HepG2 (cell line): ENCODE data around the gene CST4. TPM values are rescaled to one million over a fixed set of nuclear protein-coding genes. Genes with fewer than 3 reads are reported as not detected.

Experiments used
- AHDC1 ChIP-seq: sonication (generic); formaldehyde crosslinking; IDR thresholded peaks from 2 replicates; pipeline ENCODE4 v1.5.1; 2020; ENCODE audit warnings: mild to moderate bottlenecking, missing genetic modification reagents, borderline replicate concordance
- CHCHD3 ChIP-seq: sonication (generic); formaldehyde crosslinking; IDR thresholded peaks from 2 replicates; pipeline ENCODE4 v1.8.0; 2022; ENCODE audit warnings: mild to moderate bottlenecking, missing genetic modification reagents, moderate library complexity
- ETV5 ChIP-seq: IDR thresholded peaks from 2 replicates; pipeline ENCODE4 v1.6.1; 2018; ENCODE audit warnings: missing biosample characterization, missing genetic modification reagents, inconsistent platforms, borderline replicate concordance
- FOXK2 ChIP-seq: fragments of 450-650 bp; IDR thresholded peaks from 2 replicates; pipeline ENCODE4 v1.6.1; 2016
- FOXO4 ChIP-seq: sonication (generic); formaldehyde crosslinking; conservative IDR thresholded peaks from 2 replicates; pipeline ENCODE4 v1.8.1; 2023; ENCODE audit warnings: missing genetic modification reagents
- GFI1 ChIP-seq: sonication (generic); formaldehyde crosslinking; IDR thresholded peaks from 2 replicates; pipeline ENCODE4 v1.5.0; 2020; ENCODE audit warnings: missing genetic modification reagents, mild to moderate bottlenecking, borderline replicate concordance
- HES4 ChIP-seq: sonication (generic); formaldehyde crosslinking; IDR thresholded peaks from 2 replicates; pipeline ENCODE4 v1.9.0; 2021; ENCODE audit warnings: mild to moderate bottlenecking, missing genetic modification reagents, borderline replicate concordance
- KDM3A ChIP-seq: IDR thresholded peaks from 2 replicates; pipeline ENCODE4 v1.6.1; 2018; ENCODE audit warnings: low read depth, missing compliant biosample characterization
- KLF15 ChIP-seq: sonication (generic); formaldehyde crosslinking; IDR thresholded peaks from 2 replicates; pipeline ENCODE4 v1.8.1; 2023; ENCODE audit warnings: borderline replicate concordance, mild to moderate bottlenecking, inconsistent platforms, missing genetic modification reagents, mixed read lengths
- LBX2 ChIP-seq: sonication (generic); formaldehyde crosslinking; IDR thresholded peaks from 2 replicates; pipeline ENCODE4 v1.5.0; 2020; ENCODE audit warnings: missing genetic modification reagents, mild to moderate bottlenecking, borderline replicate concordance
- MED13 ChIP-seq: sonication (generic); formaldehyde crosslinking; IDR thresholded peaks from 2 replicates; pipeline ENCODE4 v1.5.0; 2020; ENCODE audit warnings: missing genetic modification reagents
- NCOR1 ChIP-seq: fragments of 200-600 bp; sonication (generic); IDR thresholded peaks from 2 replicates; pipeline ENCODE4 v1.7.0; 2017; ENCODE audit warnings: antibody characterized with exemption, low read length, borderline replicate concordance
- RAD51 ChIP-seq: fragments of 450-650 bp; IDR thresholded peaks from 2 replicates; pipeline ENCODE4 v1.6.1; 2016; ENCODE audit warnings: borderline replicate concordance
- YEATS4 ChIP-seq: sonication (generic); formaldehyde crosslinking; IDR thresholded peaks from 2 replicates; pipeline ENCODE4 v1.4.0; 2020; ENCODE audit warnings: missing genetic modification reagents, borderline replicate concordance
- ZFX ChIP-seq: sonication (generic); formaldehyde crosslinking; IDR thresholded peaks from 2 replicates; pipeline ENCODE4 v1.4.0; 2020; ENCODE audit warnings: mild to moderate bottlenecking, low read depth, missing genetic modification reagents, moderate library complexity
- ZHX1 ChIP-seq: sonication (generic); formaldehyde crosslinking; IDR thresholded peaks from 2 replicates; pipeline ENCODE4 v1.8.1; 2022; ENCODE audit warnings: low read depth, mild to moderate bottlenecking, missing genetic modification reagents
- ZNF354B ChIP-seq: sonication (generic); formaldehyde crosslinking; IDR thresholded peaks from 2 replicates; pipeline ENCODE4 v1.8.0; 2022; ENCODE audit warnings: mild to moderate bottlenecking, missing genetic modification reagents
- ZNF607 ChIP-seq: sonication (generic); formaldehyde crosslinking; IDR thresholded peaks from 2 replicates; pipeline ENCODE4 v1.5.1; 2020; ENCODE audit warnings: missing genetic modification reagents, mild to moderate bottlenecking, borderline replicate concordance
- polyA plus RNA-seq, 8 experiments: library from polyadenylated mRNA; depleted of rRNA in 3 of 8; stranded (reverse) in 7 of 8; unstranded in 1 of 8; fragments of >200 nt; fragmentation: Illumina TruSeq in 4 of 8; extraction: Trizol in 4 of 8; gene quantifications; 2 replicates each; pipeline versions ENCODE4 v1.2.1 to v1.2.3, GENCODE V29; 2011 to 2016; ENCODE audit warnings: low read depth in 4 of 8, missing spikeins in 1 of 8, mixed read lengths in 1 of 8; ENCODE audit not compliant: insufficient read depth in 1 of 8
- total RNA-seq, 5 experiments: library from RNA; depleted of rRNA; stranded (reverse); fragments of >200 nt; fragmentation: Illumina TruSeq; extraction: Trizol; gene quantifications; 2 replicates each; pipeline ENCODE4 v1.2.3, GENCODE V29; 2016; ENCODE audit warnings: low read depth in 1 of 5

CST4 gene
- total and polyA plus RNA-seq, 2 of the 13 experiments (the other 11 are each of a cell fraction or from before 2014, with no cell fraction given) = not detected

- peak; percentile 95; the same call in 1 of the 2 replicates for TF ChIP-seq LBX2 (CRISPR knock-in tag)
- peak; percentile 98 for TF ChIP-seq ZFX (CRISPR knock-in tag)
- TF ChIP-seq HES4 (CRISPR knock-in tag) = peak; percentile 96
- no peak for TF ChIP-seq AHDC1 (CRISPR knock-in tag)
- peak; percentile 90 for TF ChIP-seq ETV5 (CRISPR knock-in tag)
- no peak for TF ChIP-seq RAD51
- TF ChIP-seq ZNF607 = peak; percentile 94; the same call in 1 of the 2 replicates
- peak; percentile 99 for TF ChIP-seq YEATS4 (CRISPR knock-in tag)
- TF ChIP-seq KDM3A (CRISPR knock-in tag) = no peak; the same call in 1 of the 2 replicates
- TF ChIP-seq ZHX1 (CRISPR knock-in tag) = peak; percentile 88; the same call in 1 of the 2 replicates
- TF ChIP-seq ZNF354B = peak; percentile 87
- no peak for TF ChIP-seq FOXK2
- peak; percentile 89; the same call in 1 of the 2 replicates for TF ChIP-seq KLF15 (CRISPR knock-in tag)
- TF ChIP-seq GFI1 = peak; percentile 17; the same call in 1 of the 2 replicates
- peak; percentile 95 for TF ChIP-seq MED13 (CRISPR knock-in tag)
- peak; percentile 53; the same call in 1 of the 2 replicates for TF ChIP-seq NCOR1
- peak; percentile 98 for TF ChIP-seq CHCHD3
- TF ChIP-seq FOXO4 = peak; percentile 100
Measured at GRCh38 chr20:23637282-23638221, 51.3 kb downstream of the CST4 start, which contains the start of gene CST3 (continued).
